Neural progenitor cell (in vitro differentiated cells): ENCODE results near the gene ATP13A3.

Experiments
- CTCF ChIP-seq: fragments of 200-600 bp; sonication (generic); IDR thresholded peaks from 2 replicates; pipeline ENCODE4 v1.5.1; 2017; ENCODE audit warnings: antibody characterized with exemption, mild to moderate bottlenecking
- EZH2 ChIP-seq: fragments of 200-600 bp; sonication (generic); IDR thresholded peaks from 2 replicates; pipeline ENCODE4 v1.6.1; 2017; ENCODE audit warnings: antibody characterized with exemption, mild to moderate bottlenecking, moderate library complexity
- EZH2phosphoT487 ChIP-seq: fragments of 200-600 bp; sonication (generic); IDR thresholded peaks from 2 replicates; pipeline ENCODE4 v1.6.1; 2017; ENCODE audit warnings: antibody characterized with exemption

- no peak for TF ChIP-seq CTCF
- no peak for TF ChIP-seq EZH2phosphoT487
- TF ChIP-seq EZH2: no peak
These were observed 131.4 kb downstream of the ATP13A3 start for GRCh38 chr3:194355379-194355778.
